Measurements from ENCODE around the gene ZNF710. TPM values are rescaled to one million over a fixed set of nuclear protein-coding genes. Genes with fewer than 3 reads are reported as not detected.

The ZNF710 gene
- polyA plus RNA-seq, 1 of the 3 experiments (the other 2 are of a cell fraction), result 2.7 TPM

GRCh38 chr15:90083954-90084607 lies 83.0 kb downstream of the ZNF710 start:
- POLR2A ChIA-PET, result interaction anchor here (0.5 to 1.2 kb wide), 2 partner anchors 9 to 165 kb away, joined by 4 to 5 read pairs; partner anchors contain the start of gene TTLL13
- Histone ChIP-seq H3K9me3 (no peaks in the 10 kb centered on the region), H3F3A (replicated peaks; ENCODE audit: insufficient read depth) (no peaks in the 10 kb centered on the region), H3K36me3 (replicated peaks in 1 of 2; ENCODE audit: control insufficient read depth in 1 of 2, insufficient read depth in 2 of 2, low read length in 1 of 2) (peaks cover 6 to 12% of the 10 kb centered on the region in 2 experiments), H4K20me1 (ENCODE audit: insufficient read depth) (no peaks in the 10 kb centered on the region), H3K27me3 (ENCODE audit: insufficient read depth) (no peaks in the 10 kb centered on the region), H3K4me2 (no peak overlapping the region), H3K4me3 (ENCODE audit: low read depth in 2 of 2, low read length in 1 of 2) (no peak overlapping the region), H3K9me2 (no peaks in the 10 kb centered on the region), H3K79me2 (ENCODE audit: insufficient read depth) (no peaks in the 10 kb centered on the region), H2AFZ (ENCODE audit: low read depth) (no peak overlapping the region), H3K9ac (no peak overlapping the region), H3K27ac (ENCODE audit: low read depth in 2 of 2, low read length in 1 of 2) (no peak overlapping the region; a peak in 1 of 4 replicates), H3K4me1 (ENCODE audit: control insufficient read depth in 1 of 2, insufficient read depth in 2 of 2, low read depth in 1 of 2, low read length in 1 of 2) (no peaks in the 10 kb centered on the region)
- no peak for TF ChIP-seq RFX5 (IDR thresholded peaks at IDR 0.05; ENCODE audit: low read length)
- no peak for TF ChIP-seq REST (IDR thresholded peaks at IDR 0.05; ENCODE audit: low read depth, low read length)
- no peak for TF ChIP-seq TAF1 (IDR thresholded peaks at IDR 0.05; ENCODE audit: borderline replicate concordance, low read depth, low read length)
- TF ChIP-seq RCOR1 (IDR thresholded peaks at IDR 0.05; ENCODE audit: low read length), result no peak
- TF ChIP-seq NFIC (IDR thresholded peaks at IDR 0.05; ENCODE audit: borderline replicate concordance), result no peak
- no peak for TF ChIP-seq PBX3 (IDR thresholded peaks at IDR 0.05)
- TF ChIP-seq ELF1 (IDR thresholded peaks at IDR 0.05), result no peak
- 96% methylated on average over 11 of the region's 14 CpGs for WGBS (ENCODE audit: low lambda C conversion rate)
- CTCF ChIA-PET, result interaction anchor here (0.8 to 4.9 kb wide), 3 partner anchors 13 to 18 kb away, joined by 3 to 25 read pairs (median 5); partner anchors contain the start of gene IDH2
- no peak for DNase-seq

GRCh38 chr15:90084876-90085423 lies 83.8 kb downstream of the ZNF710 start:
- no peaks in the 10 kb centered on the region for H3K9me3 ChIP-seq
- no peak for TF ChIP-seq FOXJ3 (CRISPR knock-in tag; IDR thresholded peaks at IDR 0.05)
- no peak for TF ChIP-seq USF1 (IDR thresholded peaks at IDR 0.05; ENCODE audit: borderline replicate concordance, low read depth)
- TF ChIP-seq SIN3A (IDR thresholded peaks at IDR 0.05; ENCODE audit: borderline replicate concordance, low read depth, low read length), result no peak
- no peak for TF ChIP-seq CTCF (IDR thresholded peaks at IDR 0.05)
- no peak for TF ChIP-seq POLR2AphosphoS5 (IDR thresholded peaks at IDR 0.05; ENCODE audit: low read depth, low read length)
- TF ChIP-seq CHD2 (IDR thresholded peaks at IDR 0.05; ENCODE audit: low read length, partially characterized antibody), result no peak
- TF ChIP-seq EP300 (IDR thresholded peaks at IDR 0.05; ENCODE audit: borderline replicate concordance in 1 of 2, low read depth in 1 of 2, low read length in 1 of 2), result no peak
- no peak for TF ChIP-seq ELF1 (IDR thresholded peaks at IDR 0.05)
- TF ChIP-seq PBX3 (IDR thresholded peaks at IDR 0.05), result no peak
- no peaks in the 10 kb centered on the region for H3K27me3 ChIP-seq (ENCODE audit: insufficient read depth)
- DNase-seq, result no peak
- H3K4me1 ChIP-seq (ENCODE audit: control insufficient read depth in 1 of 2, insufficient read depth in 2 of 2, low read depth in 1 of 2, low read length in 1 of 2), result no peaks in the 10 kb centered on the region
- no peaks in the 10 kb centered on the region for H3K9me2 ChIP-seq
- peaks cover 6 to 7% of the 10 kb centered on the region in 2 experiments for H3K36me3 ChIP-seq (replicated peaks in 1 of 2; ENCODE audit: control insufficient read depth in 1 of 2, insufficient read depth in 2 of 2, low read length in 1 of 2)
- no peaks in the 10 kb centered on the region for H3F3A ChIP-seq (replicated peaks; ENCODE audit: insufficient read depth)
- no peak overlapping the region for H3K27ac ChIP-seq (ENCODE audit: low read depth in 2 of 2, low read length in 1 of 2)
- H4K20me1 ChIP-seq (ENCODE audit: insufficient read depth), result no peaks in the 10 kb centered on the region
- no peak overlapping the region for H3K4me3 ChIP-seq (ENCODE audit: low read depth in 2 of 2, low read length in 1 of 2)
- H2AFZ ChIP-seq (ENCODE audit: low read depth), result no peak overlapping the region
- 100% methylated on average over 3 of the region's 18 CpGs for WGBS (ENCODE audit: low lambda C conversion rate)
- POLR2A ChIA-PET, result interaction anchor here (0.5 to 1.2 kb wide), 2 partner anchors 9 to 164 kb away, joined by 4 to 5 read pairs; partner anchors contain the start of gene TTLL13
- no peak overlapping the region for H3K9ac ChIP-seq
- H3K79me2 ChIP-seq (ENCODE audit: insufficient read depth), result no peaks in the 10 kb centered on the region
- no peak overlapping the region for H3K4me2 ChIP-seq
- CTCF ChIA-PET, result interaction anchor here (0.8 to 2.9 kb wide), 5 partner anchors 9 to 325 kb away, joined by 3 to 12 read pairs (median 4); partner anchors contain the start of gene IDH2
